GM18508 (cell line): ENCODE measurements around the gene PIEZO2.

Experiments
- ATAC-seq: cut with Tn5 transposase; IDR thresholded peaks from one replicate; pipeline ENCODE4 v1.9.1; 2021; ENCODE audit warnings: moderate number of reproducible peaks; ENCODE audit not compliant: insufficient read depth, unreplicated experiment

Gene PIEZO2

GRCh38 chr18:10724666-10725065, 424.7 kb downstream of the PIEZO2 start:
- no peak for ATAC-seq

DNA sequence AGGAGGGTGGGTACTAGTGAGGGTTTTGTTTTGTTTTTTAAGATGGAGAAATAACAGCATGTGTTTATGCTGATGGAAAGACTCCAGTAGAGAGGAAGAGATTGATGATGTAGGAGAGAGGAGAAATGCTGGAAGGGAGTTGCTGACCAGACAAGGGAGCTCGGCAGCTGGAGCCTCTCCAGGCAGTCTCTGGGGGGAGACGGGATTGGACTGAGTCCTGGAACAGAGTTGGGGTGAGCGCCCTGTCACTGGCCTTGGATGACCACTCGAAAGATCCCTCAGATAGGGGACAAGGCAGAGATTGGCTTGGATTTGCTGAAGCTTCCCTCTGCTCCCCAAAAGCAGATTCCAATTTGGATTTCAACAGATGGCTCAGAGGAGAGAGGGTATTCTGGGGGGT, 425.9 kb downstream of the PIEZO2 start:
- no peak for ATAC-seq

- ATAC-seq, result no peak
Measured at GRCh38 chr18:10718809-10719208, 430.6 kb downstream of the PIEZO2 start.

GRCh38 chr18:10715791-10716190, 433.6 kb downstream of the PIEZO2 start:
- ATAC-seq, result no peak

DNA sequence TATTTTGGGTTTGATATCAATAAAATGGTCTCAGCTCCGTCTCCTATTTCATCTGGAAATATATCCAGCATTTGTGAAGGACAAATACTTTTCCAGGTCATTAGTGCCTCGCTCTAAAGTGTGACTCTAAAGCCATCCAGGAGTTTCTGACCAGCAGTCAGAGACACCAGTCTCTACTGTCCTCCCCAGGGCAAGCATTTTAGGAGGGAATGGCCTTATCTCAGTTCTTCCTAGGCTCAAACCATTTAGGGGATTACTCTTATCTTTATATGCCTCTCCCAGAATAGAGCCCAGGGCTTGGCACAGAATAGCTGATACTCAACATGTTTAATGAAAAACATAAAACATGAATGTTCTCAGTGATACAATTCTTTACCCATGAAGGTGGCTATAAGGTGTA, 436.0 kb downstream of the PIEZO2 start:
- no peak for ATAC-seq

- no peak for ATAC-seq
Measured at GRCh38 chr18:10707294-10707693, 442.1 kb downstream of the PIEZO2 start.

- ATAC-seq, result no peak
Measured at GRCh38 chr18:10705786-10706185, 443.6 kb downstream of the PIEZO2 start.

DNA sequence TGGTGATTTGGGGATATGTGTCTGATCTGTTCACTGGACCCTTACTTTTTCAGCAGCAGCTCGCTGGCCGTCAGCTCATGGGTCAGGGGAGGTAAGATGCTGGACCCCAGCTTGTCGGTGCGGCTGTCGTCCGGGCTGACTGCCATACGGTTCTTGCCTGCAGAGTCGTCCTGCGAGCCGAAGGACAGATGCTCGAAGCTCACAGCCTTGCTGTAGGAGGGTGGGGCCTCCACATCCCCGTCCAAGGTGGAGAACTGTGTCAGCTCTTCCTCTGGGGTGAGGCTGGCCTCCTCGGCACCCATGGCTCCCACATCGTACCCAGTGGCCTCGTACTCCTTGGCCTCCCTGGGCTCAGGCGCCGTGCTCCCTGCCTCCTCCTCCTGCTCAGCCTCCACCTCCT, 444.1 kb downstream of the PIEZO2 start:
- no peak for ATAC-seq

DNA sequence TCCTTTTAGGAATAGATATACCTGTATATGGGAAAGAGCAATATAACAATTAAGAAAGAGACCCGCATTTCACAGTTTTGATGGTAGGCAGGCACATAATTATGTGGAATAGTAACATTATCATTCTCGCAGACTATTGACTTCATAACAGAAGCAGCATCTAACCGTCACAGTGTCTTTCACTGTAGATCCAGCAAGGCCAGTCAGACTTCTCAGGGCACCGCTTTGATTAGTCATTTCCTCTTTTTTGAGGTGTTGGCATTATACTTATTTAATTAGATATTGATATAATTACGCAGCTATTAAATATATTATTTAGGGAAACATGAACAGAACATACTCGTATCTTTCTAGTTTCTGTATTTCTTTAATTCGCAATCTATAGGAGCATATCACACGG, 447.2 kb downstream of the PIEZO2 start:
- no peak for ATAC-seq

DNA sequence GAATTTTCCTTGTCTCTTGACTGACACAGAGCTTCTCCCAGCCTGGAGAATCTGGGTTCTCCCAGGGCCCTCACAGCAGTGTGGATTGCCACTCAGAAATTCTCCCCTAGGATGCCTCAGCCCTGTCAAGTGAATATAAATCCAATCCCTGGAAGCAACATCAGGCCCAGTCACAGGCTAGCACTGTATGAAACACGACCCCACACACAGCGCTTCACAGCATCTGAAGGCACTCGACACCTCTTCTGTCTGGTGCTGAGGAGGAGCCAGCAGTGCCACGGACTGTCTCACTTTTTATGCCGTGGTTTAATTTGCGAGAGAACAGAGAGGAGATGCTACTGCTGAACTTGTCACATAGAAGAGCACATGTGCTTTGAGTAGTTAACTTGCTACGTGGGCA, 459.0 kb downstream of the PIEZO2 start:
- no peak for ATAC-seq

- ATAC-seq, result no peak
Measured at GRCh38 chr18:10690035-10690329, 459.4 kb downstream of the PIEZO2 start.

DNA sequence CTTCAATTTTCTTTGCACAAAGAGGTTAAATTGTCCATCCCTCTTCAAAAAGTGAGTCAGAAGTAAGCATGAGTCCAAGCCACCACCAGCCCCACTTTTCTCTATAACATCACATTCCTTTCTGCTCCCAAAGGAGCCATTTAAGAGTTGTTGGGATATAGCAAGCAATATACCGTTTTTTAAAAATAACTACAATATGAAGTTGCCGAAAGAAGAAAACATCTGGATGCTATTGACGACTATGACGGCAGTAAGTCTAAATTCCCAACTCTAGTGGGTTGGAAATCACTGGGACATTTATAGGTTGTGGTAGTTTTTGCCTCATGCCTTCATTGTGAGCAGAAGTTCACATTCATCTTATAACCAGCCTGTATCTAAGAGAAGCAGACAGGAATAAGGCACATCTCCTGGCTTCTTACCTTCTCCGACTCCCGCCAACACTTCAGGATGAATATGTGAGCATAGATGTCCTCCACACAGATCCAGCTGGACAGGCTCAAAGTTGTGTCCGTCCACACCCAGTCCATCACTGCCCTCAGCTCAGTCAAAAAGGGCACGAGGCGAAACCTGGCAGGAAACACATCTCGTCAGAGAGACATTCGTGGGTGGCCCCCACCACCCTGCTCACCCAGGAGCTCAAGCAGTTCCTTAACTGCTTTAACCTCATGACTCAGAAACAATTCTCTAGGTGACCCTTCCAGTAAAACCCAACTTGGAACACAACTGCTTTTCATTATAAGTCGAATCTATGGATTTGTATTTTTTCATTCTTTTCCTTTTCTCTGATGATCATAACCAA, 459.9 kb downstream of the PIEZO2 start:
- ATAC-seq, result no peak

DNA sequence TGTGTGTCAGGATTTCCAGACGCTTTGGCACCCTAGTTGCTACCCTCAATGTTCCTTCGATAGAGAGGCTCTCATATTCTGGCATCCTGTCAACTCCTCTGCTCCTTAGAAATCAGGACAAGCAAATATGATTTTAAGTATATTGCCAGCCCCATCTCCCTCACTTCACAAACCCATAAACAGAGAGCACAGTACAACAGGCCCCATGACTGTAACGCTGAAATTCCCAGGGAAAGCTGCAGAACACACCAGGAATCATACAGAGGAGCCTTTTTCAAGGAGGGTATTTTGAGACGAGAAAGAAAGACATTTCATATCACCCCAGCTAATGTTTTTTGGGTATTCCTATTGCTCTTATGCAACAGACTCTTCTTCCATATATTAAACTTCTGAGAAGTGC, 460.6 kb downstream of the PIEZO2 start:
- ATAC-seq, result no peak

GRCh38 chr18:10687161-10687925, 462.0 kb downstream of the PIEZO2 start:
- ATAC-seq, result no peak

- ATAC-seq, result no peak
Measured at GRCh38 chr18:10686308-10686707, 463.1 kb downstream of the PIEZO2 start.

- ATAC-seq, result no peak
Measured at GRCh38 chr18:10685484-10685883, 463.9 kb downstream of the PIEZO2 start.

- ATAC-seq, result no peak
Measured at GRCh38 chr18:10682368-10682714, 467.0 kb downstream of the PIEZO2 start.

DNA sequence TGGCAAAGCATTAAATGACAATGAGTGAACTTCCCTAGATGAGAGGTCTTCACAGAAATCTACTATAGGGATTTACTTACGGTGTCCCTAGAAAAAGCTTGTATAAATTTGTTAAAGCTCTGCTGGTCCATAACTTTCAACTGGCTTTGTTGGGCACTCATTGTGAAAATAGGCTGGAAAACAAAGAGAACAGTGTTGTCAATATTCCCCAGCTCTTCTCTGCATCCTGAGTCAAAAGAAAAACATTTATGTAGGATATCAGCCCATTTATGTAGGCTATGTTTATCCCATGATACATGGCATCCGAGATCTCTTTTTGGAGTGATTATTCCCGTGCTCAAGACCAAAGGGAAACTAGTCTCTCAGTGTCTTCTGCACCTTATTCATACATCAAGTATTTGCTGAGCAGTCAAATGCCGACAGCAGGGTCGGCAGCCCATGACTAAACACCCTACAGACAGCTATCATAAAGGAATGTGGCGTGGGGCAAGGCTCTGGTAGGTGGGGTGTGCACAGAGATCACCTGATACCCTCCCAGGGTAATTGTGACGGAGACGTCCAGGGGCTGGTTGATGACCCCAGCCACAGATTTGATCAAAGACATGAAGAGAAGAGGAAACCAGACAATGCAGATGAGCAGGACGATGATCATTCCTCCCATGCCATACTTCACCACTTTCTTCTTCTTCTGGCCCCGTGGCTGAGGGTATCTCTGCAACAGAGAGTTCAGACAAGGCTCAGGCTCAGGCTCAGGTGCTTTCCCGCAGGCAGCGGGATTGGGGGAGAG, 467.6 kb downstream of the PIEZO2 start:
- ATAC-seq, result no peak

- no peak for ATAC-seq
Measured at GRCh38 chr18:10680271-10680596, 469.1 kb downstream of the PIEZO2 start.

- ATAC-seq, result no peak
Measured at GRCh38 chr18:10679557-10680270, 469.7 kb downstream of the PIEZO2 start.

GRCh38 chr18:10671441-10671840, 477.9 kb downstream of the PIEZO2 start:
- ATAC-seq, result no peak
